Left lung (tissue), 10 donors: ENCODE measurements around the gene SEPSECS. TPM values are rescaled to one million over a fixed set of nuclear protein-coding genes. Genes with fewer than 3 reads are reported as not detected.
"Not testable (repeated sequence)": the region's sequence is repeated elsewhere in the genome, so short reads cannot be mapped to it uniquely, and the experiment has no call there.

ENCODE experiments used
- ATAC-seq: fragments of 200-7000 bp; cut with Tn5 transposase; one replicate; pipeline ENCODE4 v1.9.1; 2020; ENCODE audit warnings: moderate library complexity
- DNase-seq, 4 donors: peaks; one replicate each; pipeline ENCODE4 v3.0.0-alpha.2; 2013 to 2020
- H3K27ac ChIP-seq, 2 donors: fragments of 200-600 bp; sonication (generic) in 1 of 2; one replicate each; pipeline versions ENCODE4 v1.5.0 to v1.8.0; 2020 to 2021
- H3K27me3 ChIP-seq, 2 donors: fragments of 200-600 bp; sonication (generic) in 1 of 2; one replicate each; pipeline versions ENCODE4 v1.5.0 to v1.8.0; 2020 to 2021
- H3K36me3 ChIP-seq, 2 donors: fragments of 200-600 bp; sonication (generic) in 1 of 2; one replicate each; pipeline versions ENCODE4 v1.5.0 to v1.8.0; 2020 to 2021
- H3K4me1 ChIP-seq, 2 donors: fragments of 200-600 bp; one replicate each; pipeline ENCODE4 v1.8.0; 2021
- H3K4me3 ChIP-seq, 2 donors: fragments of 200-600 bp; sonication (generic) in 1 of 2; one replicate each; pipeline versions ENCODE4 v1.5.0 to v1.8.0; 2020 to 2021; ENCODE audit warnings: mild to moderate bottlenecking in 1 of 2
- H3K9me3 ChIP-seq, 2 donors: fragments of 200-600 bp; sonication (generic) in 1 of 2; one replicate each; pipeline versions ENCODE4 v1.5.0 to v1.8.0; 2020 to 2021
- CTCF ChIP-seq, 2 donors: fragments of 200-600 bp; sonication (generic) in 1 of 2; IDR thresholded peaks; one replicate each; pipeline versions ENCODE4 v1.5.0 to v1.8.0; 2021; ENCODE audit warnings: antibody characterized with exemption in 2 of 2
- intact Hi-C, 2 donors: fragments of 100-400 bp; cut with DNase I; formaldehyde crosslinking; loops; one replicate each; pipeline versions ENCODE4 v1.11.2 to v1.14.2; 2022
- polyA plus RNA-seq, 6 donors: library from polyadenylated mRNA; unstranded; fragments of 120-200 nt; gene quantifications; one replicate each; pipeline ENCODE4 v1.2.1, GENCODE V29; 2013; ENCODE audit not compliant: insufficient read length in 6 of 6
- total RNA-seq, 2 donors: library from RNA; stranded (reverse); fragmentation: NEBNext Ultra II Directional; extraction: Animal tissue kit (Norgen Biotek cat#: 25700); gene quantifications; one replicate each; pipeline ENCODE4 v1.2.1, GENCODE V29; 2021
- donor health status: DM: no; HTN: yes; CAD: no.
- donor health status: DM: no; HTN: no; CAD: no.

SEPSECS gene
- total and polyA plus RNA-seq, 8 donors: 8.2 to 18.9 (median 13.9) TPM

DNA sequence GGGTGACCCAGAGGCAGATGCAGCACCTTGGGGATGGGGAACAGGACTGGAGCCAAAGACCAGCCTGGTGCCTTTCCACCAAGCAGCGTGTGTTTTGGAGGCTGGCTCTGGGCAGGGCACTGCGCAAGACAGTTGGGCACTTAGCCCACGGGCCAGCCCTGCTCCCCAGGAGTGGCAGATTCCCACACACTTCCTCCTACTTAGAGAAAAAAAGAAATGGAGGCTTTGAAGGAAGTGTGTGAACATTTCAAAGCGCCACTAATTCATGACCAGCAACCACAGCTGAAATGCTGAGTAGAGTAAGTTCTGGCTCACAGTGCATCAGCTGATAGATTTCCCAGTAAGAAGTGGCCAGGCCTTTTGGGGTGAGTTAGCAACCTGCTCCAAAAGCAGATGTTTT is 74.6 kb downstream of the SEPSECS start:
- Histone ChIP-seq H3K4me3 (no peak overlapping the region), H3K27me3 (peaks cover 10 to 35% of the 10 kb centered on the region in 2 donors), H3K36me3 (no peaks in the 10 kb centered on the region), H3K27ac (no peak overlapping the region), H3K9me3 (no peaks in the 10 kb centered on the region), H3K4me1 (peaks cover 0 to 8% of the 10 kb centered on the region in 2 donors)
- ATAC-seq: no peak
- TF ChIP-seq CTCF (IDR thresholded peaks at IDR 0.05): no peak
- no peak for DNase-seq
- intact Hi-C loops: no loop called here

DNA sequence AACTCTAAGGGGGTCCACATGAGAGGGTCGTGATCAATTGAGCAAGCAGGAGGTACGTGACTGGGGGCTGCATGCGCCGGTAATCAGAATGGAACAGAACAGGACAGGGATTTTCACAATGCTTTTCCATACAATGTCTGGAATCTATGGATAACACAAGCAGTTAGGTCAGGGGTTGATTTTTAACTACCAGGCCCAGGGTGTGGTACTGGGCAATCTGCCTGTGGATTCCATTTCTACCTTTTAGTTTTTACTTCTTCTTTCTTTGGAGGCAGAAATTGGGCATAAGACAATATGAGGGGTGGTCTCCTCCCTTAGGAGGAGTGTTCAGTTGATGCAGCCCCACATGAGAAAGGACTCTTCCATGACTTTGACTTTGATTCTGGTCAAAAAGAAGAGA is 76.8 kb downstream of the SEPSECS start:
- DNase-seq, intact Hi-C loops, H3K9me3 ChIP-seq, H3K36me3 ChIP-seq, H3K4me1 ChIP-seq, H3K4me3 ChIP-seq, H3K27ac ChIP-seq, ATAC-seq: not testable (repeated sequence)
- H3K27me3 ChIP-seq: peaks cover 0 to 16% of the 10 kb centered on the region in 2 donors

DNA sequence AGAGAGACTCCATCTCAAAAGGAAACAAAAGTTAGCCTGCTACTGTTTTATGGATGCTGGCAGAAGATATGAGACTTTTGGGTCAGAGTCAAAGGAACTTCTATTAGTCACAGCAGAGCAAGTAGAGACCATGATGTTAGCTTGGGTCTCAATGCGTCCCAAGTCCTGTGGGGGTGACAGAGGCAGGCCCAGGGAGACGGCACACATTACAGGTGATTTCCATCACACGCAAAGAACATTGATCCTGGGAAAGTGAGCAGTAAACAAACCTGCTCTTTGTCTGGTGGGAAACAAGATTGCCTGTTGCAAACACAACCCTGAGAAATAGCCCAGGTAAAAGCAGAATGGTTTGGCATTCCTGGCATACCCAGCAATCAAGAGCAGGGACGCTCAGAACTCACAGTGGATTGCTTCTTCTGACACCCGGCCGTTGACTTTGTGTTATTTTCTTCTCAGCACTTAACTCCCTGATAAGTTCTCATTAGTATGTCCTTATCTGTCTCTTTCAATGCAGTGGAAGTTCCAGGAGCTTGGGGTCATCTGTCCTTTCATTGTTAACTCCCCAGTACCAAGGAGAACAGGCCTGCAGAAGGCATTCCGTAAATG is 78.3 kb downstream of the SEPSECS start:
- intact Hi-C loops: no loop called here
- no peaks in the 10 kb centered on the region for H3K36me3 ChIP-seq
- no peaks in the 10 kb centered on the region for H3K4me1 ChIP-seq
- no peak overlapping the region for H3K27ac ChIP-seq
- DNase-seq (no peak), ATAC-seq (no peak)
- no peak for TF ChIP-seq CTCF (IDR thresholded peaks at IDR 0.05)
- H3K9me3 ChIP-seq: no peaks in the 10 kb centered on the region
- peaks cover 0 to 4% of the 10 kb centered on the region in 2 donors for H3K27me3 ChIP-seq
- H3K4me3 ChIP-seq: no peak overlapping the region

DNA sequence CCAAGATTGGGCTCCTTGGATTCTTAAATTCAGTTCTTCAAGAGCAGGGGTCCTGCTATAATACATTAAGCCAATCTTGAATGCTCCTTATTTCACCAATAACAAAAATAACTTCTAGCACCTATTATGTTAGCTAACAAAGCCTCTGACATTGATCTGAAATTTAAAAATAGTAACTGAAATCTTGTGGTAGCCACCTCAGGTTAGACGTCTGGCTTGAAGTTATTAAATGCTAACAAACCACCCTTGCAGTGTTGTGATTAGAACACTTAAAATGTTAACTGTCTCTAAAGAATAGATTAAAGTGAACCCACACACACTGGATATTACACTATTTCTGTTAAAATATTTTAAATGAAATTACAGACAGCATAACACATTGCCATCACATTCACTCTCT is 79.7 kb downstream of the SEPSECS start:
- Histone ChIP-seq H3K9me3 (no peaks in the 10 kb centered on the region), H3K4me1 (no peaks in the 10 kb centered on the region), H3K27ac (no peak overlapping the region), H3K36me3 (no peaks in the 10 kb centered on the region), H3K4me3 (no peak overlapping the region), H3K27me3 (peaks cover 0 to 1% of the 10 kb centered on the region in 2 donors)
- no peak for TF ChIP-seq CTCF (IDR thresholded peaks at IDR 0.05)
- DNase-seq (no peak), ATAC-seq (no peak)
- intact Hi-C loops: no loop called here

DNA sequence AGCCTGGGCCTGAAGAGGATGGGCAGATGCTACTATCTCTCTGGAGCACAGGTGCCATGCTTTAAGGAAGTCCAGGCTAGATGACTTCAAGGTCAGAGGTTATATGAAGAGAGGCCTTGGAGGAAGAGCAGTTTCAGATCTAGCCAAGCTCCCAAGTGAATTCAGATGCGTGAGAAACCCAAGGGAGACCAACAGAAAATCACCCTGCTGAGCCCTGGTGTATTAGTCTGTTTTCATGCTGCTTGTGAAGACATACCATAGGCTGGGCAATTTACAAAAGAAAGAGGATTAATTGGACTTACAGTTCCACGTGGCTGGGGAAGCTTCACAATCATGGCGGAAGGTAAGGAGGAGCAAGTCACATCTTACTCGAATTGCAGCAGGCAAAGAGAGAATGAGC is 81.7 kb downstream of the SEPSECS start:
- H3K4me1 ChIP-seq: no peaks in the 10 kb centered on the region
- H3K4me3 ChIP-seq: no peak overlapping the region
- H3K27ac ChIP-seq: no peak overlapping the region
- no peak for ATAC-seq
- no peaks in the 10 kb centered on the region for H3K36me3 ChIP-seq
- DNase-seq: no peak
- TF ChIP-seq CTCF (IDR thresholded peaks at IDR 0.05): no peak
- H3K9me3 ChIP-seq: no peaks in the 10 kb centered on the region
- intact Hi-C loops: no loop called here
- no peaks in the 10 kb centered on the region for H3K27me3 ChIP-seq
